Measurements from ENCODE around the gene UBE3A. TPM values are rescaled to one million over a fixed set of nuclear protein-coding genes. Genes with fewer than 3 reads are reported as not detected.

Gene UBE3A
- 100 to 1,000 TPM; 142 to 153 (median 150) TPM for total RNA-seq

DNA sequence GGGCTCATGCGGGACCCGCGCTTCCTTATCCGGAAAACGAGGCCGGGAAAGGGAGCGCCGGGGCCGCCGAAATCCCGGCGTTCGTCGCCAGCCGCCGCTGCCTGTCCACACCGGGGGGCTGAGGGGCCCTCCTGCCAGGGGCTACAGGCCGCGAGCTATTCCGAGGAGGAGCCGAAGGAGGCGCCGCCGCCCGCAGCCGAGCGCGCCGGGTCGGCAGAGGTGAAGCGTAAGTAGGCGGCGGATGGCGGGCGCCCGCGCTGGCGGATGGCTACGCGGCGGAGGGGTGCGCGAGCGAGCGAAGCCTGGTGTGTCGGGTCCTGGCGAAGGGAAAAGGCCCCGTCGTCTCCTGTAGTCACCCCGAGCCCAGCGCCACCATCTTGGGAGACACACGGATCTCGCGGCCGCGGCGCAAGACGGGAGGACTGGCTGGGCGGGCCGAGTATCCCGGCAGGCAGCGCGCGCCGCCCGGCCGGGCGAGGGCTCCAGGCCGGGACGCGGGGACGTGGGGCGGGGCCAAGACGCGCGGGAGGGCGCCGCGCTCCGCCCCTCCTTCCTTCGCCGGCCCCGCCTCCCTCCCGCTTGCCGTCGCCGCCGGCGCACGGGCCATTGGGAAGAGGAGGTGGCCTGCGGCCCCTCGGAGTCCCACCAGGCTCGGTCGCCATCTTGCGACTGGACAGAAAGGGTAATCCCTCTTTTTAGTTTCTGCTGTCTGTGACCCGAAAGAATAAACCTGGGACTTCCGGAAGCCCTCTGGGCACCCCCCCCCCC, at the start of gene UBE3A:
UBE3A (minus strand) TSS at position 424 of the 768 bp plus-strand sequence. CDS start 29,917 bp downstream, outside the sequence.
- Mint-ChIP-seq H3K4me1 (ENCODE audit: low read depth) (peaks cover 38% of the 10 kb centered on the region), H3K4me3 (peak within 1 kb of the TSS; percentile 94), H3K9me3 (no peaks in the 10 kb centered on the region), H3K36me3 (ENCODE audit: insufficient read depth) (peaks cover 5% of the 10 kb centered on the region), H3K27me3 (ENCODE audit: low read depth) (peaks cover under 1% of the 10 kb centered on the region)
- DNase-seq (peak; percentile 83), ATAC-seq (peak; percentile 94 to 95)

- no peaks in the 10 kb centered on the region for H3K36me3 Mint-ChIP-seq (ENCODE audit: insufficient read depth)
- no peaks in the 10 kb centered on the region for H3K4me1 Mint-ChIP-seq (ENCODE audit: low read depth)
- H3K9me3 Mint-ChIP-seq = peaks cover 15% of the 10 kb centered on the region
- H3K4me3 Mint-ChIP-seq = no peak overlapping the region
- ATAC-seq (no peak), DNase-seq (no peak)
- H3K27me3 Mint-ChIP-seq (ENCODE audit: low read depth) = peaks cover 5% of the 10 kb centered on the region
These were observed 48.5 kb upstream of the UBE3A start for GRCh38 chr15:25487226-25487884.

DNA sequence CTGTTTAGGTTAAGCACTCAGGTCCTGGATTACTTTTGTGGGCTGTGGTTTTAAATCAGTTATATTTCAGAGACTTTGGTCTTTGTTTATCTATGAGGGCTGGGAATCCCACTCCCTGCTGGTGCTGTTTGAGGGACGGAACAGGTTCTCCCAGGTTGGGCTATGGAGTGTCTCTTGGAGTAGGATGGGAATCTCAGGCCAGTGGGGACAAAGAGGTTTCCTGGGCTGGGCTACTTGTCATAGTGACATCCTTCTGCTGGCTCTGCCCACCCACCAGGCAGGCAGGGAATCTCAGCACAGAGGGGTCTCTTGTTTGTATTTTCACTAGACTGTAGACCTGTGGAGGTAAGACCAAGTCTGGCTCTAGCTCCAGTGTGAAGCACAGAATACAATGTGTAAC, 47.2 kb upstream of the UBE3A start:
- H3K4me3 Mint-ChIP-seq = no peak overlapping the region
- no peaks in the 10 kb centered on the region for H3K4me1 Mint-ChIP-seq (ENCODE audit: low read depth)
- no peak for DNase-seq
- H3K27me3 Mint-ChIP-seq (ENCODE audit: low read depth) = peaks cover 5% of the 10 kb centered on the region
- peaks cover 13% of the 10 kb centered on the region for H3K9me3 Mint-ChIP-seq
- ATAC-seq = no peak
- H3K36me3 Mint-ChIP-seq (ENCODE audit: insufficient read depth) = no peaks in the 10 kb centered on the region

DNA sequence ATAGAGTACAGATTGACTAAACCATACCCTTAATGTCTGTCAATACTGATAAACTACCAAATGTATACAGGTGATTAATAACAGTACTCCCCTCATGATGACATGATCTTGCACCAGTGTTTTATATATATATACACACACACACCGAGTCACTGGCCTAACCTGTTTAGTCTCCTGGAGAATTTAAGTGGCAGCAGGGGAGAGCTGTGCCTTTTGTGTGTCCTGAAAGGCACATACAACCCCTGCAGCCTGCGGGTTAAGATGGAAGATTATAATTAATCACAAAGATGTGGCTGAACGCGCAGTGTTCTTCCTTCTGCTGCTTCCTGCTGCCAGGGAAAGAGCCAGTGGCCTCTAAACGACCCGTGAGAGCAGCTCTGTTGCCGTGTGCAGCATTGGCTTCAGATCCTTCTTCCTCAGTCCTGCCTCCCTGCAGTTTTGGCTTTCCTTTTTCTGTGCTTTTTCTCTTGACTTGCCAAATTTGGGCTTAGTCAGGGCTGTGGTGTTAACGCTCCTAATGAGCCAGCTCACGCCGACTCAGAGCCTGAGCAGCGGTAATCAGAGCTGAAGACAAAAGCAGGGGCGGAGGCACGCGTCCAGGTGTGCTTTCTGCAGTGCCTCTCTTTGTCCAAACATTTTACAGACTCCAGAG, 42.5 kb upstream of the UBE3A start:
- ATAC-seq = no peak
- H3K4me1 Mint-ChIP-seq (ENCODE audit: low read depth) = no peaks in the 10 kb centered on the region
- no peaks in the 10 kb centered on the region for H3K36me3 Mint-ChIP-seq (ENCODE audit: insufficient read depth)

DNA sequence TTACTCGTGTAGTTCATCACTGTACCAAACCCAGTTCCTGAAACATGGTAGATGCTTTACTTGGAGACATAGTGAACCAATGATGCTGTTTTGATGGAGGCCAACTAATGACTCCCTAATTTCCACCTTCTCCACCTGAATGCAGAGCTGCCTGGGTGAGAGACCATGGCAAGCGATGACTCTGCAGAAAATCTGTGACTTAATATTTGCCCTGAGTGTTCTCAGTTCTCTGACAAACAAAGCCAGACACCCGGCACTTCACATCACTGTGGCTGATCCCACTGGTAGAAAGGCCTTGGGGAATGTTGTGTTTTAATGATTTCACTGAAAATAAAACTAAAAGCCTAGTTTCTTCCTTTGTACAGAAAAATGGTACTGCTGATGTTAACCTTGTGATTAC, 39.5 kb upstream of the UBE3A start:
- Mint-ChIP-seq H3K4me3 (no peak overlapping the region), H3K4me1 (ENCODE audit: low read depth) (no peaks in the 10 kb centered on the region), H3K36me3 (ENCODE audit: insufficient read depth) (no peaks in the 10 kb centered on the region)

More for the DNA sequence above, 42.5 kb upstream of the UBE3A start:
- no peak for DNase-seq
- Mint-ChIP-seq H3K9me3 (no peaks in the 10 kb centered on the region), H3K27me3 (ENCODE audit: low read depth) (peaks cover 5% of the 10 kb centered on the region), H3K4me3 (no peak overlapping the region)

DNA sequence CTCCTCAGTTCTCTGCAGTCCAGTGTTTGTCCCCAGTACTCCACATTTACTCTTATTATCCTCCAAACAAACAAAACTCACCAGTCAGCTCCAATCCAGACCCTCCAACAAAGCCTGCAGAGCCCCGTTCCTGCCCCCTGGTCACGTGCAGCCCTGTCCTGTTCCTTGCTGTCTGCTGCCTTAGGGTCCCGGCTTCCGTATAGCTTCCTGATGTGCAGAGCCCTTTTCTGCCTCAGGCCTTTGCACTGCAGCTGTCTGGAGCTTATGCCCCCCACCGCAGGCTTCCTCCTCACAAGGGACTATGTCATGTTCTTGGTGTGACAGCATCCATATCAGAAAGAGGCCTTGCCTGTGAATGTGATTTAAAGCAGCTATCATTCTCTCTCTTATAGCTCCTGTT, 39.0 kb upstream of the UBE3A start:
- H3K4me1 Mint-ChIP-seq (ENCODE audit: low read depth) = no peaks in the 10 kb centered on the region
- ATAC-seq (no peak), DNase-seq (no peak)
- no peaks in the 10 kb centered on the region for H3K36me3 Mint-ChIP-seq (ENCODE audit: insufficient read depth)
- H3K27me3 Mint-ChIP-seq (ENCODE audit: low read depth) = no peaks in the 10 kb centered on the region
- H3K9me3 Mint-ChIP-seq = no peaks in the 10 kb centered on the region
- H3K4me3 Mint-ChIP-seq = no peak overlapping the region

More for the DNA sequence above, 39.5 kb upstream of the UBE3A start:
- ATAC-seq (no peak), DNase-seq (no peak)
- Mint-ChIP-seq H3K9me3 (no peaks in the 10 kb centered on the region), H3K27me3 (ENCODE audit: low read depth) (no peaks in the 10 kb centered on the region)

GRCh38 chr15:25474251-25474650, 35.4 kb upstream of the UBE3A start:
- H3K9me3 Mint-ChIP-seq = peaks cover 4% of the 10 kb centered on the region
- no peak for DNase-seq
- H3K27me3 Mint-ChIP-seq (ENCODE audit: low read depth) = no peaks in the 10 kb centered on the region
- no peaks in the 10 kb centered on the region for H3K36me3 Mint-ChIP-seq (ENCODE audit: insufficient read depth)
- no peaks in the 10 kb centered on the region for H3K4me1 Mint-ChIP-seq (ENCODE audit: low read depth)
- no peak for ATAC-seq
- H3K4me3 Mint-ChIP-seq = no peak overlapping the region

GRCh38 chr15:25470230-25470629, 31.4 kb upstream of the UBE3A start:
- Mint-ChIP-seq H3K4me1 (ENCODE audit: low read depth) (no peaks in the 10 kb centered on the region), H3K27me3 (ENCODE audit: low read depth) (peaks cover 8% of the 10 kb centered on the region), H3K4me3 (no peak overlapping the region), H3K9me3 (peaks cover 7% of the 10 kb centered on the region), H3K36me3 (ENCODE audit: insufficient read depth) (no peaks in the 10 kb centered on the region)
- no peak for ATAC-seq
- DNase-seq = no peak

GRCh38 chr15:25469377-25469776, 30.6 kb upstream of the UBE3A start:
- ATAC-seq = no peak
- no peak overlapping the region for H3K4me3 Mint-ChIP-seq

GRCh38 chr15:25468611-25469010, 29.8 kb upstream of the UBE3A start:
- Mint-ChIP-seq H3K4me3 (peak overlapping the region; percentile 11), H3K9me3 (peaks cover 7% of the 10 kb centered on the region), H3K36me3 (ENCODE audit: insufficient read depth) (no peaks in the 10 kb centered on the region), H3K27me3 (ENCODE audit: low read depth) (peaks cover 8% of the 10 kb centered on the region), H3K4me1 (ENCODE audit: low read depth) (no peaks in the 10 kb centered on the region)
- ATAC-seq (no peak), DNase-seq (no peak)

More at GRCh38 chr15:25469377-25469776, 30.6 kb upstream of the UBE3A start:
- H3K36me3 Mint-ChIP-seq (ENCODE audit: insufficient read depth) = no peaks in the 10 kb centered on the region
- H3K9me3 Mint-ChIP-seq = peaks cover 7% of the 10 kb centered on the region
- H3K27me3 Mint-ChIP-seq (ENCODE audit: low read depth) = peaks cover 8% of the 10 kb centered on the region
- H3K4me1 Mint-ChIP-seq (ENCODE audit: low read depth) = no peaks in the 10 kb centered on the region
- no peak for DNase-seq

DNA sequence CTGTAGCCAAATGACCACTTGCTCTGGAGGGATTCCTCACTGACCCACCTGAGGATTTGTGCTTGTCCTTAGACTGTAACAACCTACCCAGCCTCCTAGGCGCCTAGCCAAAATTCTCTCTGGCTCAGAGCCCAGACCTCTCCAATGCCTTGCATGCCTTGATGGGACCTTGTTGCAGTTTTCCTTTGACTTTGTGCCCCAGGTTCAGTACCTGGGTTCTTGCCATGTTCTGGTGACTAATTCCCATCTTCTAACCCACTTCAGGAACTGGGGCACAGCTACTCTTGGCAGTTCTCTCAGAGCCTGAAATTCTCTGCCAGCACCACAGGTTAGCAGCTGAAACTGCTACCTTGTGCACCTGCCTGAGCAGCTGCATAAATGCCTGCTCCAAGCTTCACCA, 27.0 kb upstream of the UBE3A start:
- H3K4me3 Mint-ChIP-seq = no peak overlapping the region
- DNase-seq (no peak), ATAC-seq (no peak)
- no peaks in the 10 kb centered on the region for H3K36me3 Mint-ChIP-seq (ENCODE audit: insufficient read depth)
- H3K27me3 Mint-ChIP-seq (ENCODE audit: low read depth) = peaks cover 8% of the 10 kb centered on the region
- no peaks in the 10 kb centered on the region for H3K4me1 Mint-ChIP-seq (ENCODE audit: low read depth)
- H3K9me3 Mint-ChIP-seq = peaks cover 3% of the 10 kb centered on the region

- Mint-ChIP-seq H3K4me3 (no peak overlapping the region), H3K9me3 (peaks cover 3% of the 10 kb centered on the region), H3K36me3 (ENCODE audit: insufficient read depth) (no peaks in the 10 kb centered on the region), H3K27me3 (ENCODE audit: low read depth) (peaks cover 8% of the 10 kb centered on the region), H3K4me1 (ENCODE audit: low read depth) (no peaks in the 10 kb centered on the region)
- no peak for ATAC-seq
- no peak for DNase-seq
These were observed 26.0 kb upstream of the UBE3A start for GRCh38 chr15:25464784-25465183.

DNA sequence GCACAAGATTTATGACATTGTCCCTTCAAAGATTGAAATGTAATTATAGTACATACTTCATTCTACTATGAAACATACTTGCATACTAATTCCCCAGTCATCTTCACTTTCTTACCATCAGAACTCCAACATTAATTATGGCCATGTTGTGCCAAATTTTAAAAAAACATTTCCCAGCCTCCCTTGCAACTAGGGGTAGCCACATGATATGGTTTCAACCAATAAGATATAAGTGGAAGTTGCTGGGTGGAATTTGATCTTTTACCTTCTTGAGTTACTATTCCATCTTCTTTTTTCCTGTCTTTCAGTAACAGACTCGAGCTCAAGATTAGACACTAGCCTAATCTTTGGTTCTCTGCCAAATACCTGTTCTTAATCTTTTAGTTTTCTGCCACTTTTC, 25.6 kb upstream of the UBE3A start:
- DNase-seq = no peak
- peaks cover 3% of the 10 kb centered on the region for H3K9me3 Mint-ChIP-seq
- peaks cover 8% of the 10 kb centered on the region for H3K27me3 Mint-ChIP-seq (ENCODE audit: low read depth)

GRCh38 chr15:25456196-25456595, 17.4 kb upstream of the UBE3A start:
- H3K4me3 Mint-ChIP-seq = no peak overlapping the region
- ATAC-seq (no peak), DNase-seq (no peak)
- H3K36me3 Mint-ChIP-seq (ENCODE audit: insufficient read depth) = no peaks in the 10 kb centered on the region
- H3K27me3 Mint-ChIP-seq (ENCODE audit: low read depth) = no peaks in the 10 kb centered on the region
- no peaks in the 10 kb centered on the region for H3K4me1 Mint-ChIP-seq (ENCODE audit: low read depth)
- H3K9me3 Mint-ChIP-seq = peaks cover 4% of the 10 kb centered on the region

More for the DNA sequence above, 25.6 kb upstream of the UBE3A start:
- Mint-ChIP-seq H3K4me3 (no peak overlapping the region), H3K36me3 (ENCODE audit: insufficient read depth) (no peaks in the 10 kb centered on the region), H3K4me1 (ENCODE audit: low read depth) (no peaks in the 10 kb centered on the region)
- no peak for ATAC-seq

All from activated T-cell treated with anti-CD3 and anti-CD28 coated beads, Interleukin-2, amount 50 U/mL, for 4 hours (primary cell).